Hypothalamus (tissue), 51 donors: Measurements from ENCODE around the gene CLK3.
"Not testable (repeated sequence)": the region's sequence is repeated elsewhere in the genome, so short reads cannot be mapped to it uniquely, and the experiment has no call there.

ENCODE experiments used
- DNase-seq, 51 donors: peaks; one replicate each; lab custom pipeline; 2025; lab: John Stamatoyannopoulos, UW

Gene CLK3

GRCh38 chr15:74619916-74620635, 4.4 kb downstream of the CLK3 start:
- no peak for DNase-seq

- DNase-seq: peak in 46 of 51 donors; percentile 10 to 88 (median 62)
Observed at GRCh38 chr15:74620636-74621545, 5.3 kb downstream of the CLK3 start.

- DNase-seq: no peak
Observed at GRCh38 chr15:74621546-74621920, 5.9 kb downstream of the CLK3 start.

GRCh38 chr15:74621936-74622335, 6.3 kb downstream of the CLK3 start:
- DNase-seq: peak in 2 of 51 donors; percentile 11 to 22

- DNase-seq: no peak
Observed at GRCh38 chr15:74622758-74623157, 7.1 kb downstream of the CLK3 start.

GRCh38 chr15:74624020-74624602, 8.5 kb downstream of the CLK3 start:
- DNase-seq: no peak

- no peak for DNase-seq
Observed at GRCh38 chr15:74625693-74626092, 10.1 kb downstream of the CLK3 start.

- DNase-seq: no peak
Observed at GRCh38 chr15:74626336-74626735, 10.7 kb downstream of the CLK3 start.

GRCh38 chr15:74626752-74627692, 11.4 kb downstream of the CLK3 start:
- peak in 11 of 51 donors; percentile 15 to 51 (median 31) for DNase-seq

GRCh38 chr15:74627766-74628165, 12.1 kb downstream of the CLK3 start:
- DNase-seq: no peak

- DNase-seq: no peak
Observed at GRCh38 chr15:74628199-74628598, 12.6 kb downstream of the CLK3 start.

- DNase-seq: no peak
Observed at GRCh38 chr15:74628949-74629348, 13.3 kb downstream of the CLK3 start.

- DNase-seq: not testable (repeated sequence)
Observed at GRCh38 chr15:74629696-74630095, 14.1 kb downstream of the CLK3 start.

- DNase-seq: no peak
Observed at GRCh38 chr15:74630284-74631086, 14.8 kb downstream of the CLK3 start.

GRCh38 chr15:74631087-74631385, 15.4 kb downstream of the CLK3 start:
- DNase-seq: no peak

- no peak for DNase-seq
Observed at GRCh38 chr15:74631408-74631807, 15.8 kb downstream of the CLK3 start.

- DNase-seq: peak in 31 of 51 donors; percentile 13 to 73 (median 39)
Observed at GRCh38 chr15:74631935-74632560, 16.4 kb downstream of the CLK3 start.

GRCh38 chr15:74632601-74633000, 17.0 kb downstream of the CLK3 start:
- no peak for DNase-seq

- no peak for DNase-seq
Observed at GRCh38 chr15:74633781-74634180, 18.1 kb downstream of the CLK3 start.
